Thoracic aorta (tissue), 2 donors: ENCODE data around the gene HLA-DMA. TPM values are rescaled to one million over a fixed set of nuclear protein-coding genes. Genes with fewer than 3 reads are reported as not detected.

Experiments used
- ATAC-seq: fragments of 150-250 bp; one replicate; pipeline ENCODE4 v1.8.0; 2017; ENCODE audit warnings: low read depth; ENCODE audit not compliant: insufficient number of reproducible peaks, low FRiP score
- DNase-seq: peaks from one replicate; pipeline ENCODE4 v3.0.0-alpha.2; 2020; ENCODE audit warnings: low spot score
- H3K27ac ChIP-seq, 2 donors: fragments of 200-600 bp; sonication (generic); 1 replicate in 1 of 2; 2 replicates in 1 of 2; pipeline ENCODE4 v1.5.1; 2016; ENCODE audit warnings: mild to moderate bottlenecking in 2 of 2, moderate library complexity in 2 of 2
- H3K27me3 ChIP-seq: fragments of 200-600 bp; sonication (generic); replicated peaks from 2 replicates; pipeline ENCODE4 v1.6.0; 2016; ENCODE audit warnings: mild to moderate bottlenecking; ENCODE audit not compliant: insufficient read depth
- H3K36me3 ChIP-seq: fragments of 200-600 bp; sonication (generic); one replicate; pipeline ENCODE4 v1.5.1; 2016
- H3K4me1 ChIP-seq, 2 donors: fragments of 200-600 bp; sonication (generic); 1 replicate in 1 of 2; 2 replicates in 1 of 2; pipeline versions ENCODE4 v1.5.1 to v1.6.0; 2016; ENCODE audit warnings: low read depth in 2 of 2, mild to moderate bottlenecking in 1 of 2; ENCODE audit not compliant: control insufficient read depth in 1 of 2
- H3K4me3 ChIP-seq: fragments of 200-600 bp; sonication (generic); 2 replicates; pipeline ENCODE4 v1.5.1; 2016; ENCODE audit warnings: mild to moderate bottlenecking
- H3K9me3 ChIP-seq: fragments of 200-600 bp; sonication (generic); 2 replicates; pipeline ENCODE4 v1.5.1; 2016
- total RNA-seq, 2 donors: library from RNA; depleted of rRNA; stranded (reverse); fragments of >200 nt; gene quantifications; one replicate each; pipeline versions ENCODE4 v1.1.0 to v1.2.3, GENCODE V29; 2016
- TF ChIP-seq, protein P1 (sequence below): fragments of 200-600 bp; sonication (generic); IDR thresholded peaks from one replicate; pipeline ENCODE4 v1.5.1; 2019; ENCODE audit warnings: antibody characterized with exemption

The HLA-DMA gene
- total RNA-seq, 2 donors from 2014 or later: 41.7 to 53.2 TPM

DNA sequence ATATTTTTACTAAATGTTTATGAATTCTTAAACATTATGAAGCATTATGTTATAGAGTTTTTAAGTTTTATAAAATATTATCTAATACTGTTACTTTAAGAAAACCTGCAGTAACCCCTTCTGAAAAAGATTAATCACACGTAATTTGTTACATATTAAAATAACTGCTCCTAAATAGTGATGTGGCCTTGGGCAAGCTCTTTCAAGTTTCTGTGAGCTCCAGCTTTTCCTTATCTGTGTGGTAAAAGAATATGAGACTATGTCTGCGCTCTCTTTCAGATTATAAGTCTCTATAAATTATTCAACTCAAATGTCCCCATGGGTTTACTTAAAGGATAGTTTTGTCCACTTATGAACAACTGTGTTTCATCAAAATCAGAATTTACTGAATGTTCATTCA is 44.0 kb downstream of the HLA-DMA start:
- TF ChIP-seq, protein P1, sequence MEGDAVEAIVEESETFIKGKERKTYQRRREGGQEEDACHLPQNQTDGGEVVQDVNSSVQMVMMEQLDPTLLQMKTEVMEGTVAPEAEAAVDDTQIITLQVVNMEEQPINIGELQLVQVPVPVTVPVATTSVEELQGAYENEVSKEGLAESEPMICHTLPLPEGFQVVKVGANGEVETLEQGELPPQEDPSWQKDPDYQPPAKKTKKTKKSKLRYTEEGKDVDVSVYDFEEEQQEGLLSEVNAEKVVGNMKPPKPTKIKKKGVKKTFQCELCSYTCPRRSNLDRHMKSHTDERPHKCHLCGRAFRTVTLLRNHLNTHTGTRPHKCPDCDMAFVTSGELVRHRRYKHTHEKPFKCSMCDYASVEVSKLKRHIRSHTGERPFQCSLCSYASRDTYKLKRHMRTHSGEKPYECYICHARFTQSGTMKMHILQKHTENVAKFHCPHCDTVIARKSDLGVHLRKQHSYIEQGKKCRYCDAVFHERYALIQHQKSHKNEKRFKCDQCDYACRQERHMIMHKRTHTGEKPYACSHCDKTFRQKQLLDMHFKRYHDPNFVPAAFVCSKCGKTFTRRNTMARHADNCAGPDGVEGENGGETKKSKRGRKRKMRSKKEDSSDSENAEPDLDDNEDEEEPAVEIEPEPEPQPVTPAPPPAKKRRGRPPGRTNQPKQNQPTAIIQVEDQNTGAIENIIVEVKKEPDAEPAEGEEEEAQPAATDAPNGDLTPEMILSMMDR: no peak
- Histone ChIP-seq H3K4me3 (no peak overlapping the region), H3K36me3 (no peaks in the 10 kb centered on the region), H3K4me1 (no peaks in the 10 kb centered on the region), H3K27ac (no peak overlapping the region), H3K9me3 (no peaks in the 10 kb centered on the region), H3K27me3 (no peaks in the 10 kb centered on the region)
- no peak for ATAC-seq
- no peak for DNase-seq

DNA sequence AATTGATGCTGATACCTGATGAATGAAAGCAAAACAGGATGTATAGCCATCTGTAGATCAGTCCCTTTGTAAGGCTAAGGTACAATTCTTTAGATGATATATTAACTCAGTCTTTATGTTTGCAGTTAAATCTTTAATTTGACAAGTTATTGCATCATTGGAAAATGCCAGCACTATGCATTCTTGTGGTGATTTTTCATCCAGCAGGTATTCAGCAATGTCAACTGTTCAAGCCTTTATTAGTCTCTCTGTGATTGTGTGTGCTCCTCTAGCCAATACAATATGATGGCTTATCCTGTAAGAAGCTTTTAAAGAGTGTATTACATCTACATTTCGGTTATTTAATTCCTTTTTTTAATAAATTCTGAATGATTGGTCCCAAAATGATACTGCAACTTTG is 46.4 kb downstream of the HLA-DMA start:
- TF ChIP-seq, protein P1: no peak
- Histone ChIP-seq H3K36me3 (no peaks in the 10 kb centered on the region), H3K4me1 (no peaks in the 10 kb centered on the region), H3K9me3 (no peaks in the 10 kb centered on the region), H3K4me3 (no peak overlapping the region), H3K27ac (no peak overlapping the region), H3K27me3 (no peaks in the 10 kb centered on the region)
- ATAC-seq (no peak), DNase-seq (no peak)

DNA sequence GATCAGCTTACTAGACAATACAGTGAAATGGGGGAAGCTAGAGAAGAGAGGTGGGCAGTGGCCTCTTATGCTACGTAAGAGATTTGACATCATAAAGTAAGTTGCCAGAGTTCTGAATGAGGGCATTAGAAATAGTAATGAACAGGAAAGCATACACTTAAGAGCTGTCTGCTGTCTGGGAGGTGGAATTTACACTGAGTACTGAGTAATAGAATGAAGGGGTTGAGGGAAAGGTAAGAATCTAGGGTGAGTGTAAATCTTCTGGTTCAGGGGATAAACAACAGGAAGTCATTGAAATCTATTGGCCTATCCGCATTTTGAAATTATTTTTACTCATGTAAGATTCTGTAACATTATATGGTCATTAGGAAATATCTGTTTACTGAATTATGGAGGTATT is 47.8 kb downstream of the HLA-DMA start:
- DNase-seq: no peak
- Histone ChIP-seq H3K4me1 (no peaks in the 10 kb centered on the region), H3K9me3 (no peaks in the 10 kb centered on the region), H3K4me3 (no peak overlapping the region), H3K27me3 (no peaks in the 10 kb centered on the region), H3K27ac (no peak overlapping the region), H3K36me3 (no peaks in the 10 kb centered on the region)
- ATAC-seq: no peak
- TF ChIP-seq, protein P1: no peak

DNA sequence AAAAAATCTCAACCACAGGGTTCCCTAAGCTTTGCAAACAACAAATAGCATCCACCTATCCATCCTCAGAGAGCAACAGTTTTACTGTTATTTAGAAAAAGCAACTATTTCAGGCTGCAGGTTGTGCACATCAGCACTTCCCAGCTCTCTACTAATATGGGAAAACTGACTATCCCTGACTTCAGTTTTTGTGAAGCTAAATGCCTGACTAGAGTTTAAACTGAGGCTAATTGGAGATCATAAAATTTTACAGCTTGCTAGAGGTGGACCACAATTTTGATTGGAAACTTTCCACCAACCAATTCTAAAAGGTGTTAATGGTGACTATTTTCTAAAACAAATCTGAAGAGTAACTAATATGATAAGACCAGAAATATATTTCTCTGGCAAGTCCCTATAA is 48.9 kb downstream of the HLA-DMA start:
- no peak for ATAC-seq
- Histone ChIP-seq H3K4me1 (no peaks in the 10 kb centered on the region), H3K36me3 (no peaks in the 10 kb centered on the region), H3K4me3 (no peak overlapping the region), H3K27ac (no peak overlapping the region), H3K9me3 (no peaks in the 10 kb centered on the region), H3K27me3 (no peaks in the 10 kb centered on the region)
- DNase-seq: no peak
- TF ChIP-seq, protein P1: no peak

Other genes with a start within 250 kb of the HLA-DMA start
- gene HLA-DQA2, start 211.7 kb downstream of the HLA-DMA start, total RNA-seq: 1 to 10 TPM in 1 of 2 donors, under 1 TPM in 1; 0.85 to 1.4 TPM
- 1 to 10 TPM in 1 of 2 donors, not detected in 1; 2.4 TPM for gene HLA-DQB2, start 189.6 kb downstream of the HLA-DMA start, total RNA-seq
- under 1 TPM in 1 of 2 donors, not detected in 1; 0.54 TPM for gene HLA-DOB, start 136.1 kb downstream of the HLA-DMA start, total RNA-seq
- gene TAP2, start 114.4 kb downstream of the HLA-DMA start, total RNA-seq: 10 to 100 TPM in 1 of 2 donors, 1 to 10 TPM in 1; 9.6 to 17.3 TPM
- 10 to 100 TPM; 28.4 to 43.3 TPM for gene PSMB8, start 109.0 kb downstream of the HLA-DMA start, total RNA-seq
- 10 to 100 TPM; 41.6 to 46.9 TPM for gene TAP1, start 99.4 kb downstream of the HLA-DMA start, total RNA-seq
- gene PSMB9, start 98.9 kb downstream of the HLA-DMA start, total RNA-seq: 10 to 100 TPM; 24.2 to 25.7 TPM
- gene HLA-DMB, start 12.1 kb downstream of the HLA-DMA start, total RNA-seq: 10 to 100 TPM; 13.5 to 34.4 TPM
- 100 to 1,000 TPM; 134 to 169 TPM for gene BRD2, start 15.5 kb upstream of the HLA-DMA start, total RNA-seq
- gene HLA-DOA, start 56.5 kb upstream of the HLA-DMA start, total RNA-seq: 10 to 100 TPM in 1 of 2 donors, 1 to 10 TPM in 1; 5.8 to 19.4 TPM
- gene HLA-DPA1, start 120.6 kb upstream of the HLA-DMA start, total RNA-seq: 100 to 1,000 TPM; 141 to 148 TPM
- gene HLA-DPB1, start 122.9 kb upstream of the HLA-DMA start, total RNA-seq: 100 to 1,000 TPM in 1 of 2 donors, 10 to 100 TPM in 1; 78.4 to 112 TPM
- 1 to 10 TPM; 1.9 to 3.4 TPM for gene COL11A2, start 239.4 kb upstream of the HLA-DMA start, total RNA-seq
- gene RXRB, start 247.6 kb upstream of the HLA-DMA start, total RNA-seq: 10 to 100 TPM; 38.7 to 47.2 TPM
- 100 to 1,000 TPM in 1 of 2 donors, 10 to 100 TPM in 1; 71.3 to 106 TPM for gene SLC39A7, start 247.8 kb upstream of the HLA-DMA start, total RNA-seq